Left lung (tissue), 10 donors: Measurements from ENCODE around the gene RASSF1. TPM values are rescaled to one million over a fixed set of nuclear protein-coding genes. Genes with fewer than 3 reads are reported as not detected.

Source experiments
- ATAC-seq: fragments of 200-7000 bp; cut with Tn5 transposase; one replicate; pipeline ENCODE4 v1.9.1; 2020; ENCODE audit warnings: moderate library complexity
- DNase-seq, 4 donors: peaks; one replicate each; pipeline ENCODE4 v3.0.0-alpha.2; 2013 to 2020
- H3K27ac ChIP-seq, 2 donors: fragments of 200-600 bp; sonication (generic) in 1 of 2; one replicate each; pipeline versions ENCODE4 v1.5.0 to v1.8.0; 2020 to 2021
- H3K27me3 ChIP-seq, 2 donors: fragments of 200-600 bp; sonication (generic) in 1 of 2; one replicate each; pipeline versions ENCODE4 v1.5.0 to v1.8.0; 2020 to 2021
- H3K36me3 ChIP-seq, 2 donors: fragments of 200-600 bp; sonication (generic) in 1 of 2; one replicate each; pipeline versions ENCODE4 v1.5.0 to v1.8.0; 2020 to 2021
- H3K4me1 ChIP-seq, 2 donors: fragments of 200-600 bp; one replicate each; pipeline ENCODE4 v1.8.0; 2021
- H3K4me3 ChIP-seq, 2 donors: fragments of 200-600 bp; sonication (generic) in 1 of 2; one replicate each; pipeline versions ENCODE4 v1.5.0 to v1.8.0; 2020 to 2021; ENCODE audit warnings: mild to moderate bottlenecking in 1 of 2
- H3K9me3 ChIP-seq, 2 donors: fragments of 200-600 bp; sonication (generic) in 1 of 2; one replicate each; pipeline versions ENCODE4 v1.5.0 to v1.8.0; 2020 to 2021
- CTCF ChIP-seq, 2 donors: fragments of 200-600 bp; sonication (generic) in 1 of 2; IDR thresholded peaks; one replicate each; pipeline versions ENCODE4 v1.5.0 to v1.8.0; 2021; ENCODE audit warnings: antibody characterized with exemption in 2 of 2
- intact Hi-C, 2 donors: fragments of 100-400 bp; cut with DNase I; formaldehyde crosslinking; loops; one replicate each; pipeline versions ENCODE4 v1.11.2 to v1.14.2; 2022
- polyA plus RNA-seq, 6 donors: library from polyadenylated mRNA; unstranded; fragments of 120-200 nt; gene quantifications; one replicate each; pipeline ENCODE4 v1.2.1, GENCODE V29; 2013; ENCODE audit not compliant: insufficient read length in 6 of 6
- total RNA-seq, 2 donors: library from RNA; stranded (reverse); fragmentation: NEBNext Ultra II Directional; extraction: Animal tissue kit (Norgen Biotek cat#: 25700); gene quantifications; one replicate each; pipeline ENCODE4 v1.2.1, GENCODE V29; 2021
- donor health status: DM: no; HTN: yes; CAD: no.
- donor health status: DM: no; HTN: no; CAD: no.

RASSF1 gene
- total and polyA plus RNA-seq, 8 donors: 24.9 to 40.7 (median 28.8) TPM

- H3K36me3 ChIP-seq: peaks cover 0 to 4% of the 10 kb centered on the region in 2 donors
- H3K27ac ChIP-seq: no peak overlapping the region
- intact Hi-C loops: loop anchor here in 1 of 2 donors (10.0 kb wide), 1 partner anchor 164 kb away; no protein-coding TSS in a partner anchor
- H3K9me3 ChIP-seq: no peaks in the 10 kb centered on the region
- H3K4me1 ChIP-seq: peaks cover 0 to 4% of the 10 kb centered on the region in 2 donors
- peak in 1 of 4 donors; percentile 47 for DNase-seq
- H3K4me3 ChIP-seq: no peak overlapping the region
- no peak for TF ChIP-seq CTCF (IDR thresholded peaks at IDR 0.05)
- H3K27me3 ChIP-seq: peaks cover 0 to 3% of the 10 kb centered on the region in 2 donors
- no peak for ATAC-seq
These were observed 30.0 kb upstream of the RASSF1 start for GRCh38 chr3:50370594-50370993.

GRCh38 chr3:50369012-50369670 is 28.5 kb upstream of the RASSF1 start:
- Histone ChIP-seq H3K27ac (no peak overlapping the region), H3K27me3 (peaks cover 0 to 3% of the 10 kb centered on the region in 2 donors), H3K9me3 (no peaks in the 10 kb centered on the region), H3K4me3 (no peak overlapping the region), H3K4me1 (peaks cover 0 to 14% of the 10 kb centered on the region in 2 donors), H3K36me3 (peaks cover 0 to 4% of the 10 kb centered on the region in 2 donors)
- intact Hi-C loops: no loop called here
- no peak for ATAC-seq
- TF ChIP-seq CTCF (IDR thresholded peaks at IDR 0.05): no peak
- no peak for DNase-seq

- H3K27ac ChIP-seq: no peak overlapping the region
These were observed 25.2 kb upstream of the RASSF1 start for GRCh38 chr3:50365842-50366220.

GRCh38 chr3:50365080-50365841 is 24.6 kb upstream of the RASSF1 start:
- peaks cover 0 to 14% of the 10 kb centered on the region in 2 donors for H3K4me1 ChIP-seq
- peak overlapping the region; percentile 29 to 48 for H3K4me3 ChIP-seq
- H3K36me3 ChIP-seq: peaks cover 0 to 4% of the 10 kb centered on the region in 2 donors
- ATAC-seq (peak; percentile 76), DNase-seq (peak; percentile 49 to 96 (median 86))
- peaks cover 0 to 3% of the 10 kb centered on the region in 2 donors for H3K27me3 ChIP-seq
- H3K27ac ChIP-seq: peak overlapping the region in 1 of 2 donors; percentile 13
- no peaks in the 10 kb centered on the region for H3K9me3 ChIP-seq
- intact Hi-C loops: no loop called here
- no peak for TF ChIP-seq CTCF (IDR thresholded peaks at IDR 0.05)

More at GRCh38 chr3:50365842-50366220, 25.2 kb upstream of the RASSF1 start:
- Histone ChIP-seq H3K9me3 (no peaks in the 10 kb centered on the region), H3K36me3 (peaks cover 0 to 4% of the 10 kb centered on the region in 2 donors), H3K4me3 (peak overlapping the region in 1 of 2 donors; percentile 48), H3K27me3 (peaks cover 0 to 3% of the 10 kb centered on the region in 2 donors), H3K4me1 (peaks cover 0 to 14% of the 10 kb centered on the region in 2 donors)
- TF ChIP-seq CTCF (IDR thresholded peaks at IDR 0.05): no peak
- intact Hi-C loops: no loop called here
- DNase-seq (peak in 1 of 4 donors; percentile 72), ATAC-seq (no peak)

- intact Hi-C loops: no loop called here
- H3K4me1 ChIP-seq: peaks cover 0 to 14% of the 10 kb centered on the region in 2 donors
- H3K36me3 ChIP-seq: no peaks in the 10 kb centered on the region
- ATAC-seq: peak; percentile 12
- H3K4me3 ChIP-seq: peak overlapping the region; percentile 29 to 48
- peak in 1 of 4 donors; percentile 84 for DNase-seq
- H3K27ac ChIP-seq: peak overlapping the region in 1 of 2 donors; percentile 13
- no peak for TF ChIP-seq CTCF (IDR thresholded peaks at IDR 0.05)
- H3K9me3 ChIP-seq: no peaks in the 10 kb centered on the region
- H3K27me3 ChIP-seq: no peaks in the 10 kb centered on the region
These were observed 24.0 kb upstream of the RASSF1 start for GRCh38 chr3:50364573-50365079.
